HL-60 (cell line): Measurements from ENCODE around the gene KANK4.
"Not testable (repeated sequence)": the region's sequence is repeated elsewhere in the genome, so short reads cannot be mapped to it uniquely, and the experiment has no call there.

ENCODE experiments used
- CTCF ChIP-seq: IDR thresholded peaks from one replicate; pipeline ENCODE4 v1.5.1; 2011; ENCODE audit warnings: low read length, control low read depth, inconsistent platforms; ENCODE audit not compliant: insufficient read depth
- GABPA ChIP-seq: IDR thresholded peaks from 2 replicates; pipeline ENCODE4 v1.6.1; 2012; ENCODE audit warnings: low read depth
- POLR2AphosphoS5 ChIP-seq: IDR thresholded peaks from 2 replicates; pipeline ENCODE4 v1.6.1; 2012; ENCODE audit warnings: low read depth

DNA sequence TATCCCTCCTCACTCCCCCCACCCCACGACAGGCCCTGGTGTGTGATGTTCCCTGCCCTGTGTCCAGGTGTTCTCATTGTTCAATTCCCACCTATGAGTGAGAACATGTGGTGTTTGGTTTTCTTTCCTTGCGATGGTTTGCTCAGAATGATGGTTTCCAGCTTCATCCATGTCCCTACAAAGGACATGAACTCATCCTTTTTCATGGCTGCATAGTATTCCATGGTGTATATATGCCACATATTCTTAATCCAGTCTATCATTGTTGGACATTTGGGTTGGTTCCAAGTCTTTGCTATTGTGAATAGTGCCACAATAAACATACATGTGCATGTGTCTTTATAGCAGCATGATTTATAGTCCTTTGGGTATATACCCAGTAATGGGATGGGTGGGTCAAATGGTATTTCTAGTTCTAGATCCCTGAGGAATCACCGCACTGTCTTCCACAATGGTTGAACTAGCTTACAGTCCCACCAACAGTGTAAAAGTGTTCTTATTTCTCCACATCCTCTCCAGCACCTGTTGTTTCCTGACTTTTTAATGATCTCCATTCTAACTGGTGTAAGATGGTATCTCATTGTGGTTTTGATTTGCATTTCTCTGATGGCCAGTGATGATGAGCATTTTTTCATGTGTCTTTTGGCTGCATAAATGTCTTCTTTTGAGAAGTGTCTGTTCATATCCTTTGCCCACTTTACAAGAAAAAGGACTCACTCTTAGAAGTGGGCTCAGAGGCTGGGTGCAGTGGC, 79.4 kb downstream of the KANK4 start:
- not testable (repeated sequence) for TF ChIP-seq CTCF, POLR2AphosphoS5, GABPA
